K562 (cell line): ENCODE data around the gene SEC24B. TPM values are rescaled to one million over a fixed set of nuclear protein-coding genes. Genes with fewer than 3 reads are reported as not detected.

ENCODE experiments used
- ATAC-seq: fragments of 200-7000 bp; cut with Tn5 transposase; 3 replicates; pipeline ENCODE4 v1.9.1; 2020; ENCODE audit warnings: moderate library complexity
- BruUV-seq: library from RNA; stranded (reverse); fragments of 400-500 nt; replicated peaks from 2 replicates; lab custom pipeline; 2021; lab: Mats Ljungman, UMichigan
- CTCF ChIA-PET: fragments of 300-600 bp; formaldehyde crosslinking; extraction: SDS; loops from one replicate; lab custom pipeline; 2021; ENCODE audit warnings: low intra/inter-chr PET ratio; lab: Yijun Ruan, JAX
- POLR2A ChIA-PET: fragments of 300-600, 350-650 bp; sonication (Branson Sonifier 250); formaldehyde crosslinking; extraction: SDS; loops from one replicate; lab custom pipeline; 2021; ENCODE audit warnings: antibody characterized with exemption, inconsistent platforms; lab: Yijun Ruan, JAX
- DNase-seq, 4 experiments: peaks; one replicate each; pipeline versions ENCODE4 v3.0.0 to v3.0.0-alpha.2; 2011 to 2018; ENCODE audit warnings: low spot score in 3 of 4, mixed read lengths in 3 of 4; ENCODE audit errors: extremely low read depth in 1 of 4
- FAIRE-seq: peaks from 2 replicates; lab custom pipeline; 2011; peaks lifted over from hg19 to GRCh38; lab: Jason Lieb, UNC
- H2AFZ ChIP-seq: 2 replicates; pipeline ENCODE4 v1.6.0; 2011; ENCODE audit warnings: low read depth, low read length, control low read depth, inconsistent platforms
- H3K27ac ChIP-seq: fragments of 200-600 bp; 3 replicates; pipeline ENCODE4 v1.8.0; 2011; ENCODE audit warnings: low read depth, mild to moderate bottlenecking, control low read depth, inconsistent platforms, low read length, moderate library complexity, mixed read lengths; ENCODE audit errors: extremely low read depth
- H3K27me3 ChIP-seq, 2 experiments: fragments of 300-600 bp in 1 of 2; 2 replicates in 1 of 2; 3 replicates in 1 of 2; pipeline versions ENCODE4 v1.6.0 to v1.8.0; 2011; ENCODE audit warnings: inconsistent platforms in 2 of 2, low read length in 2 of 2, mild to moderate bottlenecking in 1 of 2, mixed read lengths in 1 of 2, moderate library complexity in 1 of 2; ENCODE audit not compliant: control insufficient read depth in 2 of 2, insufficient read depth in 2 of 2
- H3K36me3 ChIP-seq: fragments of 300-600 bp; 3 replicates; pipeline ENCODE4 v1.8.0; 2011; ENCODE audit warnings: mild to moderate bottlenecking, low read length, inconsistent platforms; ENCODE audit not compliant: control insufficient read depth, insufficient read depth
- H3K4me1 ChIP-seq, 2 experiments: fragments of 200-600 bp in 1 of 2; replicated peaks in 1 of 2; 2 replicates in 1 of 2; 3 replicates in 1 of 2; pipeline versions ENCODE4 v1.5.1 to v1.8.0; 2011; ENCODE audit warnings: inconsistent platforms in 2 of 2, low read length in 2 of 2, mild to moderate bottlenecking in 1 of 2, mixed read lengths in 1 of 2, moderate library complexity in 1 of 2; ENCODE audit not compliant: control insufficient read depth in 2 of 2, insufficient read depth in 2 of 2
- H3K4me2 ChIP-seq: 2 replicates; pipeline ENCODE4 v1.6.1; 2011; ENCODE audit warnings: low read length, control low read depth, inconsistent platforms, mixed read lengths; ENCODE audit not compliant: insufficient read depth
- H3K4me3 ChIP-seq: fragments of 200-600 bp; sonication (generic), shearing (Covaris generic); 2 replicates; pipeline ENCODE4 v1.5.1; 2016; ENCODE audit warnings: control low read depth, inconsistent platforms
- H3K79me2 ChIP-seq: fragments of 200-600 bp; 3 replicates; pipeline ENCODE4 v1.8.0; 2011; ENCODE audit warnings: low read length, inconsistent platforms; ENCODE audit not compliant: control insufficient read depth, insufficient read depth
- H3K9ac ChIP-seq, 2 experiments: 2 replicates each; pipeline versions ENCODE4 v1.6.0 to v1.6.1; 2011; ENCODE audit warnings: low read depth in 2 of 2, low read length in 2 of 2, control low read depth in 1 of 2, inconsistent platforms in 1 of 2, mild to moderate bottlenecking in 1 of 2, mixed read lengths in 1 of 2; ENCODE audit not compliant: insufficient read depth in 1 of 2
- H3K9me1 ChIP-seq: one replicate; pipeline ENCODE4 v1.6.0; 2011; ENCODE audit warnings: inconsistent platforms, mild to moderate bottlenecking, low read length, moderate library complexity; ENCODE audit not compliant: control insufficient read depth, insufficient read depth
- H3K9me3 ChIP-seq: replicated peaks from 2 replicates; pipeline ENCODE4 v1.5.1; 2011; ENCODE audit warnings: low read depth, low read length, inconsistent platforms; ENCODE audit not compliant: control insufficient read depth, insufficient read depth
- H4K20me1 ChIP-seq: replicated peaks from 2 replicates; pipeline ENCODE4 v1.6.1; 2011; ENCODE audit warnings: low read length, inconsistent platforms, mixed read lengths; ENCODE audit not compliant: control insufficient read depth, insufficient read depth
- FOXJ2 ChIP-seq: fragments of 200-800 bp; sonication (Bioruptor generic); IDR thresholded peaks from 2 replicates; pipeline ENCODE4 v1.6.1; 2016; ENCODE audit warnings: missing genetic modification characterization, missing compliant biosample characterization
- FOXK1 ChIP-seq: sonication (generic); formaldehyde crosslinking; IDR thresholded peaks from 2 replicates; pipeline ENCODE4 v1.8.0; 2022; ENCODE audit warnings: missing genetic modification reagents, mild to moderate bottlenecking, borderline replicate concordance
- HOXB6 ChIP-seq: fragments of 250-450 bp; sonication (Bioruptor Pico); IDR thresholded peaks from 2 replicates; pipeline ENCODE4 v1.5.1; 2022; ENCODE audit warnings: mild to moderate bottlenecking, borderline replicate concordance
- ILK ChIP-seq: fragments of 450-650 bp; IDR thresholded peaks from 2 replicates; pipeline ENCODE4 v1.6.1; 2016; ENCODE audit warnings: missing genetic modification characterization, low read depth, mild to moderate bottlenecking, missing compliant biosample characterization, moderate library complexity, borderline replicate concordance
- PML ChIP-seq: IDR thresholded peaks from 2 replicates; pipeline ENCODE4 v1.6.1; 2012; ENCODE audit warnings: low read length, inconsistent platforms
- RNF2 ChIP-seq: sonication (generic); IDR thresholded peaks from 2 replicates; pipeline ENCODE4 v1.6.1; 2016
- UBTF ChIP-seq, 2 experiments: IDR thresholded peaks; 2 replicates each; pipeline ENCODE4 v1.6.1; 2012; ENCODE audit warnings: improper control_type of control experiment in 2 of 2, low read depth in 2 of 2, low read length in 2 of 2, borderline replicate concordance in 1 of 2
- ZFP36 ChIP-seq: fragments of 150-350 bp; IDR thresholded peaks from 2 replicates; pipeline ENCODE4 v1.6.1; 2018; ENCODE audit warnings: low read length, low read depth; ENCODE audit not compliant: partially characterized antibody
- ZNF197 ChIP-seq: fragments of 200-800 bp; sonication (Bioruptor generic); IDR thresholded peaks from 2 replicates; pipeline ENCODE4 v1.6.1; 2016; ENCODE audit warnings: low read depth, missing genetic modification characterization, missing compliant biosample characterization
- ZNF217 ChIP-seq: sonication (generic); formaldehyde crosslinking; IDR thresholded peaks from 2 replicates; pipeline ENCODE4 v1.8.0; 2022; ENCODE audit warnings: mild to moderate bottlenecking, missing genetic modification reagents
- ZNF384 ChIP-seq: IDR thresholded peaks from 2 replicates; pipeline ENCODE4 v1.6.1; 2012; ENCODE audit warnings: low read depth, low read length, improper control_type of control experiment
- WGBS: fragments of 100-300 bp; shearing (Covaris generic); methylation state at CpG from one replicate; pipeline ENCODE4 v1.1.6; 2016; ENCODE audit warnings: low coverage, mixed read lengths; ENCODE audit not compliant: insufficient coverage; ENCODE audit errors: missing lambda C conversion rate; 5-methylcytosine and 5-hydroxymethylcytosine counted together
- in situ Hi-C: fragments of 300-500 bp; cut with MboI; formaldehyde crosslinking; loops from 4 replicates; pipeline ENCODE4 v1.15.0; 2018; ENCODE audit warnings: inconsistent platforms, mixed read lengths
- intact Hi-C: fragments of 100-400 bp; cut with micrococcal nuclease; formaldehyde crosslinking; loops from 2 replicates; pipeline ENCODE4 v1.14.2; 2022
- polyA plus RNA-seq, 8 experiments: library from polyadenylated mRNA; depleted of rRNA in 4 of 8; stranded (reverse) in 5 of 8; unstranded in 3 of 8; fragments of >200 nt; fragmentation: Nextera tagmentation in 2 of 8; fragmentation: Illumina TruSeq in 1 of 8; extraction: Ambion mirVana in 2 of 8; extraction: Trizol in 1 of 8; gene quantifications; 2 replicates each; pipeline versions ENCODE4 v1.2.1 to v1.2.3, GENCODE V29; 2011 to 2014; ENCODE audit warnings: inconsistent platforms in 1 of 8, missing spikeins in 1 of 8
- total RNA-seq, 7 experiments: library from RNA; depleted of rRNA in 6 of 7; stranded (reverse); fragments of >200 nt in 6 of 7; fragmentation: Illumina TruSeq in 2 of 7; extraction: Trizol in 2 of 7; gene quantifications; 2 replicates each; pipeline versions ENCODE4 v1.2.1 to v1.2.3, GENCODE V29; 2011 to 2021; ENCODE audit warnings: low replicate concordance in 1 of 7
- TF ChIP-seq, protein P1 (sequence below), 2 experiments: fragments of 450-650 bp; IDR thresholded peaks; 2 replicates each; pipeline ENCODE4 v1.6.1; 2016; ENCODE audit warnings: mild to moderate bottlenecking in 2 of 2, borderline replicate concordance in 1 of 2, low read depth in 1 of 2, moderate library complexity in 1 of 2

Gene SEC24B
- total and polyA plus RNA-seq, 9 of the 15 experiments (the other 6 are each of a cell fraction or from before 2014, with no cell fraction given): 6.3 to 46.4 (median 17.1) TPM

DNA sequence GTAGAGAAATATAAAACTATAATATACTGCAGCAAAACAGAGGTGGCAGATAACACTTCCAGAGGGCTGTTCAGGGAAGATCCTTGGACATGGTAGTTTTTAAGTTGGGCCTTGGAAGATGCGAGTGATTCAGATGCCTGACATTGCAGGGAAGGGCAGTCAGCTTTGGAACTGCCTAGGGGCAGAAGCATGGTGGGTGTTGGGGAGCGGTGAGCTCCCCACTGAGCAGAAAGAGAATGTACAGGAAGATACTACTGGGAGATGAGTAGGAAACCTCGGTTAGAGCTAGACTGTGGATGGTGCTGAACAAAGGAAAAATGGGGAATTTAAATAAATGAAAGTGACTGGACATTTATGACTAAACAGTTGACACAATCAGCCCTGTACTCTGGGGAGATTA, 24.9 kb upstream of the SEC24B start:
- POLR2A ChIA-PET: no interaction called here
- no TSS peak for BruUV-seq
- FAIRE-seq: no peak
- in situ Hi-C loops (loop anchor here (25.0 kb wide), 1 partner anchor 1104 kb away; no protein-coding TSS in a partner anchor), intact Hi-C loops (loop anchor here (5.0 to 10.0 kb wide), 5 partner anchors 76 to 1374 kb away; no protein-coding TSS in a partner anchor)
- Histone ChIP-seq H2AFZ (no peak overlapping the region), H3K27ac (no peak overlapping the region), H3K36me3 (no peaks in the 10 kb centered on the region), H3K4me3 (no peak overlapping the region), H3K4me1 (no peaks in the 10 kb centered on the region), H3K9me1 (no peaks in the 10 kb centered on the region), H3K27me3 (peaks cover 0 to 6% of the 10 kb centered on the region in 2 experiments; a peak in 2 of 5 replicates), H3K79me2 (no peaks in the 10 kb centered on the region), H3K4me2 (no peak overlapping the region), H3K9me3 (no peaks in the 10 kb centered on the region), H4K20me1 (no peaks in the 10 kb centered on the region), H3K9ac (no peak overlapping the region)
- CTCF ChIA-PET: no interaction called here
- DNase-seq: no peak
- WGBS: 6% methylated on average over 3 of the region's 3 CpGs
- no peak for ATAC-seq
- TF ChIP-seq, protein P1, sequence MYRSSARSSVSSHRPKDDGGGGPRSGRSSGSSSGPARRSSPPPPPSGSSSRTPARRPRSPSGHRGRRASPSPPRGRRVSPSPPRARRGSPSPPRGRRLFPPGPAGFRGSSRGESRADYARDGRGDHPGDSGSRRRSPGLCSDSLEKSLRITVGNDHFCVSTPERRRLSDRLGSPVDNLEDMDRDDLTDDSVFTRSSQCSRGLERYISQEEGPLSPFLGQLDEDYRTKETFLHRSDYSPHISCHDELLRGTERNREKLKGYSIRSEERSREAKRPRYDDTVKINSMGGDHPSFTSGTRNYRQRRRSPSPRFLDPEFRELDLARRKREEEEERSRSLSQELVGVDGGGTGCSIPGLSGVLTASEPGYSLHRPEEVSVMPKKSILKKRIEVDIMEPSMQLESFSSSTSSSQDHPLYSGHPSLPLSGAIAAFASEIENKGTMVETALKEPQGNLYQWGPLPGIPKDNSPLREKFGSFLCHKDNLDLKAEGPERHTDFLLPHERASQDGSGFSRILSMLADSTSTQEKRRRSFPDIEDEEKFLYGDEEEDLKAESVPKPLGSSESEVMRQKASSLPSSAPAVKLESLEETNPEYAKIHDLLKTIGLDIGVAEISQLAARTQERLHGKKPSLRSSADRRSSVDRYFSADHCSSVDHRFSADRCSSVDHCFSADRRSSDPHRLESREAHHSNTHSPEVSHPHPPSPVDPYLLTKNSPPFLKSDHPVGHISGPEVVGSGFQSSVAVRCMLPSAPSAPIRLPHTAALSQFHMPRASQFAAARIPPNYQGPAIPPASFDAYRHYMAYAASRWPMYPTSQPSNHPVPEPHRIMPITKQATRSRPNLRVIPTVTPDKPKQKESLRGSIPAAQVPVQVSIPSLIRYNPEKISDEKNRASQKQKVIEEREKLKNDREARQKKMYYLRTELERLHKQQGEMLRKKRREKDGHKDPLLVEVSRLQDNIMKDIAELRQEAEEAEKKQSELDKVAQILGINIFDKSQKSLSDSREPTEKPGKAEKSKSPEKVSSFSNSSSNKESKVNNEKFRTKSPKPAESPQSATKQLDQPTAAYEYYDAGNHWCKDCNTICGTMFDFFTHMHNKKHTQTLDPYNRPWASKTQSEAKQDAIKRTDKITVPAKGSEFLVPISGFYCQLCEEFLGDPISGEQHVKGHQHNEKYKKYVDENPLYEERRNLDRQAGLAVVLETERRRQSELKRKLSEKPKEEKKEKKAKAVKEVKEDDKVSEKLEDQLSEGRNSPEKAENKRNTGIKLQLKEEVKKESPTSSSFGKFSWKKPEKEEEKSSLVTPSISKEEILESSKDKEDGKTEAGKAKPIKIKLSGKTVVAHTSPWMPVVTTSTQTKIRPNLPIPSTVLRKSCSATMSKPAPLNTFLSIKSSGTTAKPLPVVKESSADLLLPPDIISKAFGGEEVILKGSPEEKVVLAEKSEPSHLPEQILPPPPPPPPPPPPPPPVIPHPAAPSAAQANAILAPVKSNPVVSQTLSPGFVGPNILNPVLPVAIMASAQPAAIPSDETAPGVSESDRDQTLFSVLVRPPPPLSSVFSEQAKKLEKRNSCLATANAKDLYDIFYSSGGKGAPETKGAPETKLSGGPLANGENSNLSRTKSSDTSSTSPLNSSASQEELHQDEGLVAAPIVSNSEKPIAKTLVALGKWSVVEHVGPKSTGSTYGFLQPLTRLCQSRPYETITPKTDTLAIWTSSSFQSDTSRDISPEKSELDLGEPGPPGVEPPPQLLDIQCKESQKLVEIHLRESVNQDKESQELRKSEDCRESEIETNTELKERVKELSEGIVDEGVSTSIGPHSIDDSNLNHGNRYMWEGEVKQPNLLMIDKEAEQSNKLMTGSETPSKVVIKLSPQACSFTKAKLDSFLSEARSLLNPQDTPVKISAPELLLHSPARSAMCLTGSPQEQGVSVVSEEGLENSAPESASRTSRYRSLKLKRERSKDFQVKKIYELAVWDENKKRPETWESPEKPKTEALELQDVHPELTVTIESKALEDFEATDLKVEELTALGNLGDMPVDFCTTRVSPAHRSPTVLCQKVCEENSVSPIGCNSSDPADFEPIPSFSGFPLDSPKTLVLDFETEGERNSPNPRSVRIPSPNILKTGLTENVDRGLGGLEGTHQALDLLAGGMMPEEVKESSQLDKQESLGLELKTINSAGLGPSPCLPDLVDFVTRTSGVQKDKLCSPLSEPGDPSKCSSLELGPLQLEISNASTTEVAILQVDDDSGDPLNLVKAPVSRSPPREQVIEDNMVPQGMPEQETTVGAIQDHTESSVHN (IDR thresholded peaks at IDR 0.05; ENCODE audit: borderline replicate concordance in 1 of 2, low read depth in 1 of 2): no peak
- TF ChIP-seq ZNF384 (no peak), ZNF197 (CRISPR knock-in tag) (no peak), HOXB6 (CRISPR knock-in tag) (no peak), FOXJ2 (tag) (no peak), ZNF217 (CRISPR knock-in tag) (no peak), PML (no peak), RNF2 (no peak), ZFP36 (no peak), FOXK1 (CRISPR knock-in tag) (no peak), ILK (tag) (no peak), UBTF (IDR thresholded peaks at IDR 0.05; ENCODE audit: borderline replicate concordance in 1 of 2, low read depth in 2 of 2, low read length in 2 of 2) (no peak)
